ENCODE results near the gene TDRD1. TPM values are rescaled to one million over a fixed set of nuclear protein-coding genes. Genes with fewer than 3 reads are reported as not detected.
"Not testable (repeated sequence)": the region's sequence is repeated elsewhere in the genome, so short reads cannot be mapped to it uniquely, and the experiment has no call there.

The TDRD1 gene
- total and polyA plus RNA-seq, 10 of the 15 experiments (the other 5 are each of a cell fraction or from before 2014, with no cell fraction given) = 0.03 to 0.04 TPM; not detected in 8

DNA sequence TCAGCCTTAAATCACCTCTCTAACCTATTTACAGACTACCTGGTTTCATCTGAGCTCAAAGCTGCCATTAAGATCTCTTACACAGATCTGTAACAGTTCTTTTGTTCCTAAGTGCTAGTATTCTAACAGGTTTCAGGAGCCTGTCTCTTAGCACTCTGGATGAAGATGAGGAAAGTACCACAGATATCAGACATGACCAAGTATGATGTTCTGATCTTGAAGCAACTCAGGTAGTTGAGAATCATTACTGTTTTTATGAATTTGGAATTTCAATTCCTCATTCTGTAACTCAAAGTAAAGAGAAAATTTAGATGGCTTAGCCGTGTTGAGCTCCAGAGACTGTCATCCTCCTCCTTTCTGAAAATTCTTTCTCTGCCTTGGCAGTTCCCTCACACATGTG, 36.0 kb upstream of the TDRD1 start:
- DNase-seq (ENCODE audit: low read depth, low spot score) = no peak
- POLR2A ChIA-PET = no interaction called here
- RAD21 ChIA-PET (ENCODE audit: unreplicated experiment) = no interaction called here
- in situ Hi-C loops (cut with MboI) = no loop called here
- Histone ChIP-seq H3K9ac (ENCODE audit: control insufficient read depth, insufficient read depth, low read length) (no peak overlapping the region), H3K4me2 (ENCODE audit: control insufficient read depth, insufficient read depth) (no peak overlapping the region), H3K4me1 (ENCODE audit: control insufficient read depth, insufficient read depth, low read length) (no peaks in the 10 kb centered on the region), H3K4me3 (no peak overlapping the region), H3K9me3 (replicated peaks; ENCODE audit: control insufficient read depth, insufficient read depth, low read length) (no peaks in the 10 kb centered on the region), H4K20me1 (ENCODE audit: control insufficient read depth, insufficient read depth) (no peaks in the 10 kb centered on the region), H3K27me3 (replicated peaks in 1 of 2; ENCODE audit: control insufficient read depth in 2 of 2, insufficient read depth in 2 of 2, low read length in 1 of 2) (no peaks in the 10 kb centered on the region), H3K27ac (ENCODE audit: control insufficient read depth, insufficient read depth) (no peak overlapping the region), H3K79me2 (ENCODE audit: control insufficient read depth, insufficient read depth, low read length) (no peaks in the 10 kb centered on the region), H2AFZ (ENCODE audit: control insufficient read depth, low read depth, low read length) (no peak overlapping the region), H3K36me3 (ENCODE audit: control insufficient read depth in 2 of 2, insufficient read depth in 2 of 2, low read length in 1 of 2) (peaks cover 0 to 5% of the 10 kb centered on the region in 2 experiments; a peak in 3 of 4 replicates)
- no TSS peak for BruUV-seq (replicated peaks)
- TF ChIP-seq CBX3 (IDR thresholded peaks at IDR 0.05; ENCODE audit: borderline replicate concordance, low read depth) (no peak), ZBED1 (IDR thresholded peaks at IDR 0.05; ENCODE audit: borderline replicate concordance) (no peak), IRF4 (IDR thresholded peaks at IDR 0.05; ENCODE audit: low read depth, low read length) (no peak), NR2F1 (conservative IDR thresholded peaks at IDR 0.05) (no peak), SPI1 (IDR thresholded peaks at IDR 0.05; ENCODE audit: borderline replicate concordance, insufficient read depth, low read depth, low read length) (0 out of 2 replicates have a peak, but pooled peaks have one; percentile 12), MYC (IDR thresholded peaks at IDR 0.05; ENCODE audit: insufficient read depth, insufficient read length, insufficient replicate concordance, low read length, severe bottlenecking) (no peak), SMAD5 (IDR thresholded peaks at IDR 0.05; ENCODE audit: low read depth) (no peak)
- TF ChIP-seq, protein P1, sequence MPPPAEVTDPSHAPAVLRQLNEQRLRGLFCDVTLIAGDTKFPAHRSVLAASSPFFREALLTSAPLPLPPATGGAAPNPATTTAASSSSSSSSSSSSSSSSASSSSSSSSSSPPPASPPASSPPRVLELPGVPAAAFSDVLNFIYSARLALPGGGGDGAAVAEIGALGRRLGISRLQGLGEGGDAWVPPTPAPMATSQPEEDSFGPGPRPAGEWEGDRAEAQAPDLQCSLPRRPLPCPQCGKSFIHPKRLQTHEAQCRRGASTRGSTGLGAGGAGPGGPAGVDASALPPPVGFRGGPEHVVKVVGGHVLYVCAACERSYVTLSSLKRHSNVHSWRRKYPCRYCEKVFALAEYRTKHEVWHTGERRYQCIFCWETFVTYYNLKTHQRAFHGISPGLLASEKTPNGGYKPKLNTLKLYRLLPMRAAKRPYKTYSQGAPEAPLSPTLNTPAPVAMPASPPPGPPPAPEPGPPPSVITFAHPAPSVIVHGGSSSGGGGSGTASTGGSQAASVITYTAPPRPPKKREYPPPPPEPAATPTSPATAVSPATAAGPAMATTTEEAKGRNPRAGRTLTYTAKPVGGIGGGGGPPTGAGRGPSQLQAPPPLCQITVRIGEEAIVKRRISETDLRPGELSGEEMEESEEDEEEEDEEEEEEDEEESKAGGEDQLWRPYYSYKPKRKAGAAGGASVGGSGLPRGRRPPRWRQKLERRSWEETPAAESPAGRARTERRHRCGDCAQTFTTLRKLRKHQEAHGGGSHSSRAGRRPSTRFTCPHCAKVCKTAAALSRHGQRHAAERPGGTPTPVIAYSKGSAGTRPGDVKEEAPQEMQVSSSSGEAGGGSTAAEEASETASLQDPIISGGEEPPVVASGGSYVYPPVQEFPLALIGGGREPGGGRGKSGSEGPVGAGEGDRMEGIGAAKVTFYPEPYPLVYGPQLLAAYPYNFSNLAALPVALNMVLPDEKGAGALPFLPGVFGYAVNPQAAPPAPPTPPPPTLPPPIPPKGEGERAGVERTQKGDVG (CRISPR knock-in tag; IDR thresholded peaks at IDR 0.05) = no peak
- TF ChIP-seq, protein P2, sequence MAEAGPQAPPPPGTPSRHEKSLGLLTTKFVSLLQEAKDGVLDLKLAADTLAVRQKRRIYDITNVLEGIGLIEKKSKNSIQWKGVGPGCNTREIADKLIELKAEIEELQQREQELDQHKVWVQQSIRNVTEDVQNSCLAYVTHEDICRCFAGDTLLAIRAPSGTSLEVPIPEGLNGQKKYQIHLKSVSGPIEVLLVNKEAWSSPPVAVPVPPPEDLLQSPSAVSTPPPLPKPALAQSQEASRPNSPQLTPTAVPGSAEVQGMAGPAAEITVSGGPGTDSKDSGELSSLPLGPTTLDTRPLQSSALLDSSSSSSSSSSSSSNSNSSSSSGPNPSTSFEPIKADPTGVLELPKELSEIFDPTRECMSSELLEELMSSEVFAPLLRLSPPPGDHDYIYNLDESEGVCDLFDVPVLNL (IDR thresholded peaks at IDR 0.05; ENCODE audit: low read depth, low read length) = no peak
- CTCF ChIA-PET = no interaction called here
- 67% methylated on average over 1 of the region's 1 CpG for WGBS (ENCODE audit: insufficient coverage, insufficient replicate concordance, low lambda C conversion rate, missing lambda C conversion rate)
- no peak for ATAC-seq
- SMC1A ChIA-PET (ENCODE audit: uncharacterized antibody, unreplicated experiment) = interaction anchor here (0.6 to 1.7 kb wide), 5 partner anchors 9 to 54 kb away, joined by 3 to 5 read pairs (median 3); no protein-coding TSS in a partner anchor
- intact Hi-C loops (cut with micrococcal nuclease; ENCODE audit: unreplicated experiment) = no loop called here
- peak; percentile 88 for FAIRE-seq

DNA sequence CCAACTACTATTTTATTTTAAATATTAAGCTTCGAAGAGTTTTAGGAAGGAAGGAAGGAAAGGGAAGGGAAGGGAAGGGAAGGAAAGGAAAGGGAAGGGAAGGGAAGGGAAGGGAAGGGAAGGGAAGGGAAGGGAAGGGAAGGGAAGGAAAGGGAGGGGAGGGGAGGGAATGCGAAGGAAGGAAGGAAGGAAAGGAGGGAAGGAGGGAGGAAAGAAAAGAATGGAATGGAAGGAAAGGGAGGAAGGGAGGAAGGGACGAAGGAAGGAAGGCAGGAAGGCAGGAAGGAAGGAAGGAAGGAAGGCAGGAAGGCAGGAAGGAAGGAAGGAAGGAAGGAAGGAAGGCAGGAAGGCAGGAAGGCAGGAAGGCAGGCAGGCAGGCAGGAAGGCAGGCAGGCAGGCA, 29.7 kb upstream of the TDRD1 start:
- H3K4me2 ChIP-seq (ENCODE audit: control insufficient read depth, insufficient read depth); H3K27me3 ChIP-seq (replicated peaks in 1 of 2; ENCODE audit: control insufficient read depth in 2 of 2, insufficient read depth in 2 of 2, low read length in 1 of 2); BruUV-seq (replicated peaks); RAD21 ChIA-PET (ENCODE audit: unreplicated experiment); H3K9ac ChIP-seq (ENCODE audit: control insufficient read depth, insufficient read depth, low read length); POLR2A ChIA-PET; H3K36me3 ChIP-seq (ENCODE audit: control insufficient read depth in 2 of 2, insufficient read depth in 2 of 2, low read length in 1 of 2); CTCF ChIA-PET; SMC1A ChIA-PET (ENCODE audit: uncharacterized antibody, unreplicated experiment); H4K20me1 ChIP-seq (ENCODE audit: control insufficient read depth, insufficient read depth); H3K79me2 ChIP-seq (ENCODE audit: control insufficient read depth, insufficient read depth, low read length); H3K4me3 ChIP-seq; H3K27ac ChIP-seq (ENCODE audit: control insufficient read depth, insufficient read depth); H3K9me3 ChIP-seq (replicated peaks; ENCODE audit: control insufficient read depth, insufficient read depth, low read length); H3K4me1 ChIP-seq (ENCODE audit: control insufficient read depth, insufficient read depth, low read length); FAIRE-seq; ATAC-seq; H2AFZ ChIP-seq (ENCODE audit: control insufficient read depth, low read depth, low read length); DNase-seq (ENCODE audit: low read depth, low spot score); intact Hi-C loops (cut with micrococcal nuclease; ENCODE audit: unreplicated experiment); in situ Hi-C loops (cut with MboI): not testable (repeated sequence)
- 50% methylated on average over 2 of the region's 3 CpGs for WGBS (ENCODE audit: insufficient coverage, insufficient replicate concordance, low lambda C conversion rate, missing lambda C conversion rate)
